Muscle layer of duodenum (tissue), 2 donors: Measurements from ENCODE around the gene FBXL2.
"Not testable (repeated sequence)": the region's sequence is repeated elsewhere in the genome, so short reads cannot be mapped to it uniquely, and the experiment has no call there.

Experiments
- H3K27ac ChIP-seq: one replicate; pipeline ENCODE4 v1.7.0; 2013; ENCODE audit warnings: mild to moderate bottlenecking, low read length
- H3K27me3 ChIP-seq: one replicate; pipeline ENCODE4 v1.7.0; 2013; ENCODE audit warnings: low read depth, mild to moderate bottlenecking, control low read depth, low read length
- H3K36me3 ChIP-seq, 2 donors: one replicate each; pipeline ENCODE4 v1.7.0; 2013; ENCODE audit warnings: low read length in 2 of 2, control low read depth in 1 of 2, mild to moderate bottlenecking in 1 of 2; ENCODE audit not compliant: insufficient read depth in 2 of 2, control insufficient read depth in 1 of 2
- H3K4me1 ChIP-seq, 2 donors: one replicate each; pipeline ENCODE4 v1.7.0; 2013; ENCODE audit warnings: low read length in 2 of 2, mild to moderate bottlenecking in 2 of 2, control low read depth in 1 of 2, moderate library complexity in 1 of 2; ENCODE audit not compliant: insufficient read depth in 2 of 2, control insufficient read depth in 1 of 2
- H3K4me3 ChIP-seq, 2 donors: one replicate each; pipeline ENCODE4 v1.7.0; 2013; ENCODE audit warnings: low read length in 2 of 2, low read depth in 1 of 2, mild to moderate bottlenecking in 1 of 2
- H3K9me3 ChIP-seq, 2 donors: one replicate each; pipeline ENCODE4 v1.7.0; 2013; ENCODE audit warnings: low read length in 2 of 2, control low read depth in 1 of 2, mild to moderate bottlenecking in 1 of 2; ENCODE audit not compliant: control insufficient read depth in 1 of 2
- donor health status: healthy.

The FBXL2 gene

DNA sequence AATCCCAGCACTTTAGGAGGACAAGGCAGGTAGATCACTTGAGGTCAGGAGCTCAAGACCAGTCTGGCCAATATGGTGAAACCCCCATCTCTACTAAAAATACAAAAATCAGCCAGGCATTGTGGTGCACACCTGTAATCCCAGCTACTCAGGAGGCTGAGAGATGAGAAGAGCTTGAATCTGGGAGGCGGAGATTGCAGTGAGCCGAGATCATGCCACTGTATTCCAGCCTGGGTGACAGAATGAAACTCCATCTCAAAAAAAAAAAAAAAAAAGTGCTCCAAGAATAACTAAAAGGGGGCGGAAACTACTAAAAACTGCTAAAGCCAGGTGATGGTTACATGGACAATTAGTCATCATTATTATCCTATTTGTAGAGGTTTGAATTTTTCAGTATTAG lies 133.6 kb downstream of the FBXL2 start:
- not testable (repeated sequence) for H3K27ac ChIP-seq, H3K4me1 ChIP-seq, H3K4me3 ChIP-seq, H3K27me3 ChIP-seq, H3K9me3 ChIP-seq
- peaks cover 44 to 60% of the 10 kb centered on the region in 2 donors for H3K36me3 ChIP-seq

DNA sequence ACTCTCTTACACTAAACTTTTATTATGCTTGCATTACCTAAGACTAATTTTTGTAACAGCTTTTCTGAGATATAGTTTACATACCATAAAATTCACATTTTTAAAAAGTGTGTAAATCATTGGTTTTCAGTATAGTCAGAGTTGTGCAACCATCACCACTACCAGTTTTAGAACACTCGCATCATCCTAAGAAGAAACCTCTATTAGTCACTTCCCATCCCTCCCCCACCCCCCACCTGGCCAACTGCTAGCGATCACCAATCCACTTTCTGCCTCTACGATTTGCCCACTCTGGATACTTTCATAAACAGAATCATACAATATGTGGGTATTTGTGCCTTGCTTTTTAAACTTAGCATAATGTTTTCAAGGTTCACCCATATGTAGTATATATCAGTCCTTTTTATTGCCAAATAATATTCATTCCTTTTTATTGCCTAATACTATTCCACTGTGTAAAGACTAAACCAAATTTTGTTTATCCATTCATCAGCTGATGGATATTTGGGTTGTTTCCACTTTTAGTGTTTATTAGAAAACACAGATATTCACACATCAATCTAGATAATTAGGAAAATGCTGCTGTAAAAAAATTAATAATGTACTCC lies 139.9 kb downstream of the FBXL2 start:
- Histone ChIP-seq H3K27ac (no peak overlapping the region), H3K36me3 (peaks cover 12 to 27% of the 10 kb centered on the region in 2 donors), H3K27me3 (no peaks in the 10 kb centered on the region), H3K4me3 (no peak overlapping the region), H3K9me3 (no peaks in the 10 kb centered on the region), H3K4me1 (no peaks in the 10 kb centered on the region)

GRCh38 chr3:33419948-33420347 lies 142.7 kb downstream of the FBXL2 start:
- Histone ChIP-seq H3K36me3 (peaks cover 14 to 31% of the 10 kb centered on the region in 2 donors), H3K9me3 (no peaks in the 10 kb centered on the region), H3K4me1 (no peaks in the 10 kb centered on the region), H3K4me3 (no peak overlapping the region), H3K27me3 (no peaks in the 10 kb centered on the region), H3K27ac (no peak overlapping the region)

DNA sequence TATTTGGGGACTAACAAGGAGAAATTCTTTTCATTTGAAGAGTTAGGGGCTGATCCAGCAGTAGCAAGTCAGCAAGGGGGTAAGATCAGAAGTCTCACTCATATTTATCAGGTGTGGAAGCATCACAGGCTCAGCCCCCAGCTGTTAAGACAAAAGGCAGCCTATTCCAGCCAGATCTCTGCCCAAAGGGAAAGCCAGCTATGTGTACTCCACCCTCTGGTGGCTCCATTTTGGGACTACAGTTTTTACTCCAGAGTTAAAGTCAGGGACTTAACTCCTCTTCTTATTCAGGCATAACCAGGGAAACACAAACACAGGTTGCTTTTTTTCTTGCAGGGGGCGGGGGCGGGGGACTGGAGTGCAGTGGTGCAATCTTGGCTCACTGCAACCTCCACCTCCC lies 143.7 kb downstream of the FBXL2 start:
- Histone ChIP-seq H3K27me3 (no peaks in the 10 kb centered on the region), H3K4me1 (no peaks in the 10 kb centered on the region), H3K36me3 (peaks cover 9 to 28% of the 10 kb centered on the region in 2 donors), H3K27ac (no peak overlapping the region), H3K4me3 (no peak overlapping the region), H3K9me3 (no peaks in the 10 kb centered on the region)

GRCh38 chr3:33424606-33425452 lies 147.6 kb downstream of the FBXL2 start:
- H3K36me3 ChIP-seq = peaks cover 7 to 19% of the 10 kb centered on the region in 2 donors
- H3K27me3 ChIP-seq = no peaks in the 10 kb centered on the region
- peaks cover 0 to 8% of the 10 kb centered on the region in 2 donors for H3K4me1 ChIP-seq
- H3K9me3 ChIP-seq = no peaks in the 10 kb centered on the region
- H3K27ac ChIP-seq = no peak overlapping the region
- H3K4me3 ChIP-seq = no peak overlapping the region

DNA sequence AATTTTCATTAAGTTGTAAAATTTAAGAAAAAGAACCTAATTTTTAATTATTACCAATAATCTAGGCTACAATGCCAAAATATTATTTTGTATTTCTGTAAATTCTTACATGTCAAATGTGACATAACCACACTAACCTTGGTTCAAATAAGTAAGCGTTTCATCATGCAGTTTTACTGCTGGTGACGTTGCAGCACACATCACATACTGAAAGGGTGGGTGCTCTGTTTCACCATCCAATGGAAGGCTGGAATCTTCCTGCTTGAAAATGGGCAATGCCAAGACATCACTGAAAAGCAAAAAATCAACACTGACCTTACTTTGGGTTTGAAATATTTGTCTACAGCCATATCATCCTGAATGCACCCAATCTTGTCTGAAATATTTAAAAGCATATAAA lies 148.2 kb downstream of the FBXL2 start:
- Histone ChIP-seq H3K9me3 (no peaks in the 10 kb centered on the region), H3K36me3 (peaks cover 7 to 19% of the 10 kb centered on the region in 2 donors), H3K4me1 (peaks cover 5 to 14% of the 10 kb centered on the region in 2 donors), H3K27me3 (no peaks in the 10 kb centered on the region), H3K27ac (no peak overlapping the region), H3K4me3 (no peak overlapping the region)

GRCh38 chr3:33426068-33426467 lies 148.8 kb downstream of the FBXL2 start:
- Histone ChIP-seq H3K36me3 (peaks cover 7 to 15% of the 10 kb centered on the region in 2 donors), H3K27me3 (no peaks in the 10 kb centered on the region), H3K4me3 (no peak overlapping the region), H3K9me3 (no peaks in the 10 kb centered on the region), H3K27ac (no peak overlapping the region), H3K4me1 (peaks cover 5 to 14% of the 10 kb centered on the region in 2 donors)

GRCh38 chr3:33426630-33427317 lies 149.5 kb downstream of the FBXL2 start:
- Histone ChIP-seq H3K4me1 (peaks cover 5 to 17% of the 10 kb centered on the region in 2 donors), H3K36me3 (peaks cover 7 to 13% of the 10 kb centered on the region in 2 donors), H3K27me3 (no peaks in the 10 kb centered on the region), H3K27ac (no peak overlapping the region), H3K9me3 (no peaks in the 10 kb centered on the region), H3K4me3 (no peak overlapping the region)

GRCh38 chr3:33428734-33429133 lies 151.5 kb downstream of the FBXL2 start:
- Histone ChIP-seq H3K4me1 (peaks cover 8 to 22% of the 10 kb centered on the region in 2 donors), H3K36me3 (peaks cover 2 to 6% of the 10 kb centered on the region in 2 donors), H3K27ac (no peak overlapping the region)

DNA sequence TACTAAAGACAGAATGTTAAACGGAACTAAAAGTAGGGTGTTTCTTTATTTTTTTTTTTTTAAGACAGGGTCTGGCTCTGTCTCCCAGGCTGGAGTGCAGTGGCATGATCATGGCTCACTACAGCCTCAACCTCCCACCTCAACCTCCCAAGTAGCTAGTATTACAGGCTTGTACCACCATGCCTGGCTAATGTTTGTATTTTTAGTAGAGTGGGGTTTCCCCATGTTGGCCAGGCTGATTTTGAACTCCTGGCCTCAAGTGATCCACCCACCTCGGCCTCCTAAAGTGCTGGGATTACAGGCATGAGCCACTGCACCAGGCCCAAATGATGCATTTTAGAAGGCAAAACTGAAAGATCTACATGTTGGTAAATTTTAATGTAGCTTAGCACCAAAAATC lies 152.1 kb downstream of the FBXL2 start:
- not testable (repeated sequence) for H3K27ac ChIP-seq, H3K9me3 ChIP-seq, H3K27me3 ChIP-seq, H3K36me3 ChIP-seq, H3K4me3 ChIP-seq
- H3K4me1 ChIP-seq = peaks cover 8 to 22% of the 10 kb centered on the region in 2 donors

More at GRCh38 chr3:33428734-33429133, 151.5 kb downstream of the FBXL2 start:
- H3K27me3 ChIP-seq = no peaks in the 10 kb centered on the region
- H3K9me3 ChIP-seq = no peaks in the 10 kb centered on the region
- H3K4me3 ChIP-seq = no peak overlapping the region

GRCh38 chr3:33430061-33430460 lies 152.8 kb downstream of the FBXL2 start:
- Histone ChIP-seq H3K27ac (no peak overlapping the region), H3K4me1 (peaks cover 8 to 22% of the 10 kb centered on the region in 2 donors), H3K36me3 (no peaks in the 10 kb centered on the region), H3K27me3 (no peaks in the 10 kb centered on the region), H3K9me3 (no peaks in the 10 kb centered on the region), H3K4me3 (no peak overlapping the region)
